EL (cell line): ENCODE data around the gene CAMK2B.

ENCODE experiments used
- DNase-seq: peaks from one replicate; pipeline ENCODE4 v3.0.0-alpha.2; 2016

Gene CAMK2B

DNA sequence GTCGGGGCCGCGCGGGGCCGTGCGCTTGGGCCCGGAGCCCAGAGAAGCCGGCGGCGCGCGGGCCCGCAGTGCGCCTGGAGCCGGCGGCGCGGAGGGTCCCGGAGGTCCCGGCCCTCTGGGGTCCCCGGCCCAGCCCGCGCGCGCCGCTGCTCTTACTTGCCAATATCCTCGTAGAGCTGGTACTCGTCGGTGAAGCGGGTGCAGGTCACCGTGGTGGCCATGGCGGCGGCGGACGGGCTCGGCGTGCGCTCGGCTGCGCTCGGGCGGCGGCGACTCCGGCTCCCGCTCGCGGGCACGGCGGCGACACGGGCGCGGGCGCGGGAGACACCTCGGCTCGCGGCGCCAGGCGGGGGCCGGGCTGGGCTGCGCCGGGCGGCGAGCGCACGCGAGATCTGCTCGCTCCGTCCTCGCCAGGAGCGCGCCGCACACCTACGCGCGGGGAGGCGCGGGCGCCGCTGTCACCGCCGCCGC, at the start of gene CAMK2B:
CAMK2B (minus strand) TSS at position 394 of the 471 bp plus-strand sequence; CDS start at position 221, 173 bp downstream.
- no peak for DNase-seq

DNA sequence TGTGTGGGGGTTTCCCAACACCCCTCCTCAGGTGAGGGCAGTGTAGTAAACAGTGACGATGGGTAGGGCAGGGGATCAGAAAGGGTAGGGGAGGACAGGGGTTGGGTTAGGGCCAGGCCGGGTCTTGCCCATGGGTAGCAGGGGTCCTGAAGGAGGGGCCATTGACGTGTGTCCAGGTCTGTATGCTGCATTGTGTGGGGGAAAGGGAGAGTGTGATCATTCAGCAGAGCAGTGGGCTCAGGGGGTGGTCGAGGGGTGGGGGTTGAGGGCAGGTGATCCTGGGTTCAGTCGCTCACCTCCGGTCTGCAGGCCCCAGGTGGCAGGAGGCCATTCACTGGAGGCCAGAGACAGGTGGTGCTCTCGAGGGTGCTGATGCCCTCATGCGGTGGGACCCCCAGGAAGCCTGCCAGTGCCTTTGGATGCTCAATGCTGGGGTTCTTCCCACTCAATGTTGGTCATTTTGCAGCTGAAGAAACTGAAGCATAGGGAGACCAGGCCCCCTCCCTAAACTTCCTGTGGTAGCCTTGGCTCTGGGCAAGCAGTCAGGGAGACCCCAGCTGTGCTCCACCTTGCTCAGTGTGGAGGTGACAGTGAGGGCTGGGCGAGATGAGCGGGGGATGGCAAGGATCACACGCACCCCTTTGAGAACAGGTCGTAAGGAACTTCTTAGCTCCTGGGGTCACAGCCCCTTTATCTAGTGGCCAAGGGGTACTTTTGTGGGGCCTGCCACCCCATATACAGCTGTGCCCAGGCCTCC, 48.8 kb upstream of the CAMK2B start:
- no peak for DNase-seq

DNA sequence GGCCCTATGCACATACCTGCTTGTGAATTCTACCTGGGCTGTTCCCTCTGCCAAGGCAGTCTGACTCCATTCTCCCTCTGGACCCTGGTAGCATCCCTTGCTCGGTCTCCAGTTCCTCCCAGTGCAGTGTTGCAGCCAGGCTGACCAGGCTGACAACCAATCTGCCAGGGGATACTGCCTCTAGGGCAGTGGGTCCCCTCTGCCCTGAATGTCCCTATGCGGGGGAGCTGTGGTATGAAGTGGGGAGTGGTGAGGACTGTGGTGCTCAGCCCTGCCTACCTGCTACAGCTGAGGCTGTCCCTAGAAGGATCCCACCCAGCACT, 48.0 kb upstream of the CAMK2B start:
- DNase-seq = no peak

DNA sequence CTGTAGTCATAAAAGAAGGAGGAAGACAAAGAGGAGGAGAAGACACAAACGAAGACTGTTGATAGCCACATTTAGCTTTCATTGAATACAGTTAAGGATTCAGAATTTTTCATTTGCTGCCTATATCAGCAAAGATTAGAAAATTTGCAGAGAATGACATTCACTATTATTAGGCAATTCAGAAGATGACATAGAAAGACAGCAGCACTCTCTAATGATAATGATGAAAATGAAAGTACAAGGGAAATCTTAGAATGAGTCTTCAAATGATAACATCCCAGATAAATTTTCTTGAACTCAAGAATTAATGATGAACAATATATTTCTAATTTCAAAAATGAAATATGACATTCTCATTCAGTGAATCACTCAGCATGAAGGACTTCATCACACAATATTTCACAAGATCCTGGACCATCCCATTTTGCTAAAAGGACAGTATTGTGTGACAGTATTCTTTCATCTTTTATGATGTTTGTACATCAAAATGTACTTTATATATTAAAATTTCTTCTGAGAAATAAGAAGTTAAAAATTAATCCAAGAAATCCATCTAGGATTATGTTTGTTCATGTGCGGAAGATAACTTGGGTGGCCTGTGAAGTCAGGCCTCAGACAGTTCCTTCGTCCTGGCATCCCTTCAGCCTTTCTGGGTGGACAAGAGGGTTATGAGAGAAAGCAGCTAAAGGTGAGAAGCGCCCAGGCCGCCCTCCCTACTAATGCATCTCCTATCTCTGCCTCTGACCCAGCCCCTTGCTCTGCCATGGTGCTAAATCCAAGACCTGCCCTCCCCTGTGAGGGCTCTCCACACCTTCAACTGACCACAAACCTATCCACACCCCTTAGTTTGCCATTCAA, 47.4 kb upstream of the CAMK2B start:
- DNase-seq = peak; percentile 56

DNA sequence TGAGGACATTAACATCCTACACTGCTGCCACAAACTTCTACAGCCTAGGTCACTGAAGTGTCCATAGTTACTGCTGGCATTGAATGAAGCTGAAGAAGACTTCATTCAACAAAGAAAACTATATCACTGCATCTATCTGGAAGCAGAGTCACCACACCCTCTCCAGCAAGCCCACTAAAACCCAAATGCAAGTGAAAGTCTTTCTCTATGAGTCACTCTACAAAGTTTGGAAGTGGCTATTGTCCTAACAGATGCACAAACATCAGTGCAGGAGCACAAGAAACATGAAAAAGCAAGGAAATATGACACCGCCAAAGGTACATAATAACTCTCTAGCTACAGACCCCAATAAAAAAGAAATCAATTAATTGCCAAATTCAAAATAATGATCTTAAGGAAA, 43.5 kb upstream of the CAMK2B start:
- DNase-seq = peak; percentile 57

DNA sequence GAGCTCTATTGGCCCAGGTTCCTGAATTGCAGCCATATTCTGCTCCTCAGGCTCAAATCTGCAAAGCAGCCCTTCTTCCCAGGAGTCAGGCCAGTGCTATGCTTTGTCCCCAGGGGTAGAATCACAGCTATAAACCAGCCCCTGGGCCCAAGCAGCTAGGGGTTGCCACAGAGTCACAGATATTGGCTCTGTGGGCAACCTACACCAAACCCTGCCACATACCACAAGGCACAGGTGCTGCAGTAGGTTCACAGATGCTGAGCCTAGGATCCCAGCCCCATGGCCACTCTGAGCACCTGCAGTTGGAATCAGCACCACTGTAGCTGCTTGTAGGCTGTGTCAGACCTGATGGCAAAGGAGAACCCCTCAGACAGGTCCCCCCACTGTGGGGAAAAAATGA, 43.1 kb upstream of the CAMK2B start:
- no peak for DNase-seq

DNA sequence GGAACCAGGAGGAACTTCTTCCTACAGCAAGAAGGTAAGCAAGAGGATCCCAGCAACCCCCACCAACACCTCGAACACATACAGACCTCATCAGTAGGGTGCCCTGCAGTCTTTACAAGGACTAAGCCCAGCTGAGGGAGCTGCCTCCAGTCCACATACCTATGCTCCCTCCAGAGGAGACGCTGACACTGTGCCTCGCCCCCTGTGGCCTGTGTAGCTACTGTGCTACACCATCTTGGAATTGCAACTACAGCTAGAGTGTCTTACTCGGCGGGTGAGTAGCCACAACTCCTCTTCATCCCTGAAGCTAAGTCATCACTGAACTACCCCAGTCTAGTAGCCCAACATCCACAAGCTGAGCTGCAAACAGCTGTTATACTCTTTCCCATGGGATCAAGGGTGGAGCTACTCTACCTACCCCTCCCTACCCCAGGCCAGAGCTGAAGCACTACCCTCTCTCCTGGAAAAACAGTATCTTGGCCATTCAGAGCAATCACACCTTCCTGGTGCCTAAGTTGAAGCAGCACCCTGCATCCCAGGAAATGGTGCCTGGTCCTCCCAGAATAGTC, 42.2 kb upstream of the CAMK2B start:
- no peak for DNase-seq

DNA sequence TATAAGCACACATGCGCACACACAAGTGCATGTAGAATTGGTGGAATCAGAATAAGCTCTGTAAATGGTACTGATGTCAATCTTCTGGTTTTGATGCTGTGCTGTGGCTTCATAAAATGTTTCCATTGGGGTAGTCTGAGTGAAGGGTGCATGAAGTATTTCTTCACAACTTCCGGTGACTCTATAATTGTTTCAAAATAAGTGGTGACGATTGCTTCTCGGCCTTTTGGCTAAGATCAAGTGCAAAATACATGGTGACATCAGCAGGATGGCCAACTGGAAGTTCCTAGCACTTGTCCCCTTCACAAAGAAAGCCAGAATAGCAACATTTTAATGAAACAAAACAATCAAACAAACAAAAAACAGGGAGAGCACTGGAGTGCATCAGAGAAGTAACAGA, 41.6 kb upstream of the CAMK2B start:
- no peak for DNase-seq

DNA sequence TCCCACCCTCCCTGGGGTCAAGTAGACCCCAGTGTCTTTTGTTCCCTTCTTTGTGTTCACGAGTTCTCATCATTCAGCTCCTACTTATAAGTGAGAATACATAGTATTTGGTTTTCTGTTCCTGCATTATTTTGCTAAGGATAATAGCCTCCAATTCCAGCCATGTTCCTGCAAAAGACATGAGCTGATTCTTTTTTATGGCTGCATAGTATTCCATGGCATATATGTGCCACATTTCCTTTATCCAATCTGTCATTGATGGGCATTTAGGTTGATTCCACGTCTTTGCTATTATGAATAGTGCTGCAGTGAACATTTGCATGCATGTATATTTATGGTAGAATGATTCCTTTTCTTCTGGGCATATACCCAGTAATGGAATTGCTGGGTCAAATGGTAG, 28.3 kb upstream of the CAMK2B start:
- no peak for DNase-seq

DNA sequence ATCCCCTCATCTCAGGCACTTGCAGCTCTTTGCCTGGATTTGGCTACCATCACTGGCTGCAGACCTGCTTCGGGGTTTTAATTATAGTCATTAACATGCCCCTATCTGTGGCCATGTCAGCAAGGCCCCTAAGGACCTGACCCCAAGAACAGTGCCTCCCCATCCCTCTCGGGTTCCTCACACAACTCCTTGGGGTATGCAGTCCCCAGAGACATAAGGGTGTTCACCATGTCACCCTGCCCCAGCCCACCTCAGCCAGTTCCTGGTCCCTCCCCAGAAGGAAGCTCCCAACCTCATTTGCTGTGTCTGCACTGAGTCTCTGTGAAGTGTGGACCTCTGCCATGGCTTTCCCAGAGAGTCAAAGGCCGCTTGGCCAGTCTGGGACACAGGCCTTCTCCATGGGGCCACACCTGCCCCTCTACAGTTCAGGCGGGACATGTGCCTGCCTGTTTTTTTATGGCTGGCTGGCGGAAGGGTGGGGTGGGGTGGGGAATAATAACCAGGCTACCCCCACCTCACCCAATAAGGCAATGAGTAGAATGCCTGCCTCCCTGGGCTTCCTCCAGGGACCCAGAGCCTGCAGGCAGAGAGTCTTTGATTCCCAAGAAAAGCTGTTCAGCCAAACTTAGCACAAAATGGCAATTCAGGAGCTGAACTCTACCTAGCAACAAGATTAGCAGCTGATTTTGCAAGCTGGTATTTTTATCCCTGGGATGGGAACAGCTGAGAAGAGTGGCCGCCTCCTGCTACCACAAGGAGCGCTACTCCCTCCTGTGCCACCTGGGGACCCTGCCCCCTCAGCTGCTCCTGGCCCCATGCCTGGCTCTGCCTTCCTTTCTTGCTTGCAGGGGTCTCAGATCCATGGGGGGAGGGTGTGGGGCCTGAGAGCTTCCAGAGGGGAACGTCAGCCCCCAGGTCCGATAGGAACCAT, 23.7 kb upstream of the CAMK2B start:
- DNase-seq = no peak

DNA sequence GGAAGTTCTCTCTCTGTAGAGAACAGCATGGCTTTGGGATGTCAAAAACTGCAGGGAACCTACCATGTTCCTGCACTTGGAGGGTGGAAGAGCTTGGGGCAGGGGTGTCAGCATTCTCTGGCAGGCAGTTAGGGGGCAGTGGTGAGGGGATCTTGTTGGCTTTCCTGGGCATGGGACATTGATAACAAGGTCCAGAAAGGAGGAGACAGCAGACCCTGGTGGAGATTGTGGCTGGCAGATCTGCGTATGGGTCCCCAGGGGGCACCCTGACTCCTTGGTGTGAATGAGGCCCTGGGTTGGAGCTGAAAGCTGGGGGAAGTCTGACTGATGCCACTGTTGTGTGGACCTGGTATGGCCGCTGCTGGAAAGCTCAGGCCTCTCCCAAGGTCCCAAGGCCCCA, 22.9 kb upstream of the CAMK2B start:
- peak; percentile 72 for DNase-seq

DNA sequence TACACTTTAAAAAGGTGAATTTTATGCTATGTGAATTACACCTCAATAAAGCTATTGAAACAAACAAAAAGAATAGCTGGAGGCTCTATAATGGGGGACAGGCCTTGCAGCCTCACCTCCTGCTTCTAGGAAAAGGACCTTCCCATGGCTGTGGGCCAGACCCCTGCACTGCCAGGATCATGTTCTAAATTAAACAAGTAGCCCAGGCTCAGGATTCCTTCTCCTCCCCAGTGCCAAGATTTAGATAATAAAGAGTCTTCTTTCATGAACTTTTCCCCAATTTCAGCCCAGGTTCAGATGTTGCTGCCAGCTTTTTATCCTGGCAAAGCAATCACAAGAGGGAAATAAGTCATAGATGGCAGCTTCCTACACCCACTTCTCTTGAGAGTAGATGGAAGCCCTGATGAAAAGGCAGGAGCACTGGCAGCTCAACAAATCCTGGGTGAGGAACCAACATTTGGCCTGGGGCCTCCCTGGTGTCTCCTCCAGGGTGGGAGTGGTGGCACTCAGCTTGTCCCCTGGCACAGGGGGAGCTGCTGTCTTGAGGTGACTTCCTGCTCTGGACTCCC, 22.2 kb upstream of the CAMK2B start:
- DNase-seq = no peak

DNA sequence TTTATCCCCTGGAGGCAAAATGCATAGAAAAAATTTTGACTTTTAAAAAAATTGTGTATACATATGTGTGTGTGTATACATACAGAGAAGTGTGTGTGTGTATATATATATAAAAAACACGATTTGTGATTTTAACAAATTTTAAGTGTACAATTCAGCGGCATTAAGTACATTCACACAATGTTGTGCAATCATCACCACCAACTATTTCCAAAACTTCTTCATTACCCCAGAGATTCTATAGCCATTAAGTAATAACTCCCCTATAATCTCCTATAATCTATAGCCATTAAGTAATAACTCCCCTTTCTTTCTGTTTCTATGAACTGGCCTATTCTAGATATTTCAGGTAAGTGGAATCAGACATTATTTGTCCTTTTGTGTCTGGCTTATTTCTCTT, 20.7 kb upstream of the CAMK2B start:
- no peak for DNase-seq

DNA sequence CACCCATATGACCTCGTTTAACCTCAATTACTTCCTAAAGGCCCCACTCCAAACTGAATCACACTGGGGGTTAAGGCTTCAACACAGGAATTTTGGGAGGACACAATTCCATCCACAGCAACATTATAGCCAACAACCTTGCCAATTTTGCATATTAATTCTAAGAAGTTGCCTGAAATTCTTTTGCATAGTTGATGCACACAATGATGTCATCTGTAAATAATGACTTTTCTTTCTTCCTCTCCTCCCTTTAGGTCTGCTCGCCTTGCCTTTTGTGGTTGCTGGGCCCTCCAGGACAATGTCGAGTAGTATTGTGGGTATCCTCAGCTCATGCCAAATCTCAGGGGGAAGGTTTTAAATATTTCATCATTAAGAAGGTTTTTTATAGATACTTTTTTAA, 16.0 kb upstream of the CAMK2B start:
- DNase-seq = no peak

DNA sequence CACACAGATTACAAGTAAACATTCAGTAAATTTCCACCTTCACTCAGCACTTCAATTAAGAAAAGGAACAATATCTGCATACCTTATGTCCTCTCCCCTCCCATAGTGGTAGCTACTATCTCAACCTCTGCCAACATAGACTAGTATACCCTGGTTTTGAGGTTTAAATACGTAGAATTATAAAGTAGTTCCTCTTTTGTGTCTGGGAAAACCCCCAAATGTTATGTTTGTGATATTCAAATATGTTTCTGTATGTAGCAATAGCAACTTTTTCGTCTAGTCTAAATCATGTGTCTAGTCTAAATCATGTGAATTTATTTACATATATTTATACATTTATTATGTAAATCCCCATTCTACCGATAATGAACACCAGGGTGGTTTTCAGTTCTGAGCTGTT, 13.2 kb upstream of the CAMK2B start:
- no peak for DNase-seq

DNA sequence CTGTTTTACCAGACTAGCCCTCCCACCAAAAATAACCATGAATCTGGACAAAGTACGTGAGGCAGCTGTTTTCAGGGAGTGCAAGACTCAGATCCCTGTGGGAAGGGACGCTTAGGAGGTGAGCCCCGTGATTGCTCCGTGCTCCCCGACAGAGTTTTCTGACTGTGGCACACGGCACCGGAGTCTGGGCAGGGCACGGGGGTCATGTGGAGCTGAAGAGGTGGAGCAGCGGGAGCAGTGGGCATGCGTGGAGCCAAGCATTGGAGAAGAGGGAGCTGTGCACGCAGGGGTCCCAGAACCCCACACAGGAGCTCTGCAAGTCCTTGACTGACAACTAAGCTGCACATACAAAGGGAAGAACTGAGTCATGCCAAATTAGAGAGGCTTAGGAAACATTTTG, 11.1 kb upstream of the CAMK2B start:
- DNase-seq = no peak

DNA sequence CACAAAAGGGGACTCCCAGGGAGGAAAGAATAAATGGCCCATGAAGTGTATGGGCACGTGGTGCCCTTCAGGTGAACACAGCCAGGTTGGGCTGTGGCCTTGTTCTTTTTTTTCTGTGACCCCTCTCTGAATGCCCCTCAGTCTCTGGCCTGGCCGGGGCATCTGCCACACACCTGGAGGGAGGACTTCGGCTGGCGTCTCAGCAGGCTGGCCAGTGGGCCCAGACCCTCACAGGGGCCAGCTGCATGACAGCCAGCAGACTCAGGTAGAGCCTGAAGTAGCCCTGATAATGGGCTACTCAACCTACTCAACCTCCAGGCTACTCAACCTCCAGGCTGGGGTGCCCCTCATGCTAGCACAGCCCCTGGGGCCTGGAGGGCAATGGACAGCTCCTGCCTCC, 9.8 kb upstream of the CAMK2B start:
- DNase-seq = no peak

DNA sequence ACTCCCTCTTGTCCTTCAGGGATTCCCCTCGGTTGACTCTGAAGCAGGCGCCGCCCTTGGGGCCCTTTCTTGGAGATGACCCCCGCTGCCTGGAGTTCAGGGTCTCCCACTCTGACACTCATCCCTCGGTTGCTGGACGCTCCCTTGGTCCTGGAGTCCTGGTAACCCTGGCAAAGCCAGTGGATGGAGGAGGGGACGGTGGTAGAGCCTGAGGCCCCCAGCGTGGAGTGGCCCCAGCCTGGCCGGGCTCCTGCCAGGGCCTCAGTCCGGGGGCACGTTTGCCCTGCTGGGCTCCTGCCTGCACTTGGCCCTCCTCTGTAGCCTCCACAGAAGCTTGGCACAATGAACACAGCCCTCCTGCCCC, 9.3 kb upstream of the CAMK2B start:
- DNase-seq = no peak

DNA sequence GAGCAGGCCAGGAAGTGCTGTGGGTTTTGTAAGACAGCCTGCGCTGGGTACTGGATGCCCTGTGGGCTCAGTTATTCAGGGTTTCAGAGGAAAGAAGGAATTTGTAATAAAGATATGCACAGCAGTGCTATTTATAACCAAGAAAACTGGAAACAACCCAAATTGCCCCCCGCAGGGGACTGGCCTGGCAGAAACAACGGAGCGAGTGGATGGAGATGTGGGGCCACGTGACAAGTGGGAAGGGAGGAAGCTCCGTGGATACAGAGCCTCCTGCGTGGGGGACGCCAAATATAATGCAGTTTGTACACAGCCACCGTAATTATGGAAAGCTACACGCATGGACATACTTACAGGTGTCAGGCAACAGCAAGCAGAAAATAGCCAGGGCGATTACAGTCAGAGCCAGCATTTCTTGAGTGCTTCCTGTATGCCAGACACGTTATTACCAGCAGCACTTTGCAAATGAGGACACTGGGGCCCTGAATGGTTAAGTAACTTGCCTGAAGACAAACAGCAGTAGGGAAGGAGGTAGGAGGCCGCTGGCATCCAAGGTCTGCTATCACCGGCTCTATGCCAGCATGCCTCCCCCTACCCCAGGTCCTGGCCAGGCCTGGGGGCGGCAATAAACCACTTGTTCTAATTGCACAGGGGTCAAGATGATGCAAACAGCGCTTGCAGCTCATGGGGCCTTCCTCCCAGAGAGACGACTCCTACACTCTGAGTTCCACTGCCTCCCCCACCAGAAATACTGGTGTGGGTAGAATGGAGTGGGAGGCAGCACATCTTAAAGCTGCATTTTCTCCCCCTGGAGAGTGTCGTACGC, 8.7 kb upstream of the CAMK2B start:
- no peak for DNase-seq

DNA sequence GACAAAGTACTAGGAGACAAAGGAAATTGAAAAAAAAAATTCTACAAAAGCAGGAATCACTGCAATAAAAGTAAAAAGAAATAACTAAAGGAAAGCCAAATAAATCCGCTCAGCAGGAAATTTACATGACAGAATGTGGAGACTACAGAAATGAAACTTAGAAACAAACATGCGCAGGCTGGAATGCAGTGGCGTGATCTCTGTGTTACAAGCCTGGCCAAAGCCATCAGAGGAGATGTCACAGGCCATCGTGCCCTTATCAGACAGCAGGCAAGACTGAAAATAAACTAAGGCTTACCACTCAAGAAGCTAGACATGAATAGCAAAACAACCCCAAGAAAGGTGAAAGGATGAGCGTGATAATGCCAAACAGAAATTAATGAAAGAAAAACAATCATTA, 6.3 kb upstream of the CAMK2B start:
- no peak for DNase-seq

DNA sequence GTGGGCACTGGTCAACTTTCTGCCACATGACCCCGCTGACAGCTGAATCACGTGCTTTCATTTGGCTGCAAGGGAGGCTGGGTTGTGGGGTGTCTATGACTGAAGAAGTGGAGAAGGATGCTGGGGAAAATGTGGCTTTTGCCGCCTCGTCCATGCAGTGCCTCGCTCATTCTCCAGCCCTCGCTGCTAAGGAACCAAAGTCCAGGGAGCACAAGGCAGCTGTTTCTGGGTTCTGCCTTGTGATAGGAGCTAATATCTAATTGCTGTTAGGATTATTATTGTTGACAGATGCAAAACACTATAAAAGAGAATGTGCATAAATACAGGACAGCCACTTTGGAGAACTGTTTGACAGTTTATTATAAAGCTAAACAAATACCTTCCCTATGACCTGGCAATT, 4.9 kb upstream of the CAMK2B start:
- no peak for DNase-seq

DNA sequence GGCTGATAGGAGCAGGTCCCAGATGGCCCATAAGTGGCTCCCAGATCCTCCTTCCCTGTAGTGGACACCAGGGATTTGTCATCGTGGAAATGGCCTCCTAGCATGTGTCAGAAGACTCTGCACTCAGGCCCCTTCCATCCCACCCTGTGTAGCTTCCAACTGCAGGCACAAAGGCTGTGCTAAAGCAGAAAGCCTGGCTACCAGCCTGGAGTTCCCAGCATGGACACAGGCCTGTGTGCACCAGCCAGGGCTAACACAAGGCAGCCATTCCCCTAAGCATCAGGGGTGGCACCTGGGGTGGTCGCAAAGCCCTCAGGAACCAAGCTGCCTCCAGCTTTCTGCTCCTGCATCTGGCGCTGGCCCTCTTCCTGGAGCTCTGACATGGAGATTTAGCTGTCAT, 4.5 kb upstream of the CAMK2B start:
- DNase-seq = no peak
